ENCODE measurements around the gene SLC6A3.

SLC6A3 gene

GRCh38 chr5:1345876-1346626 is 99.2 kb downstream of the SLC6A3 start:
- in situ Hi-C loops (cut with MboI; ENCODE audit: low pct_unique_long_range_greater_than_20kb, low sequenced_read_pairs), result no loop called here
- DNase-seq, result no peak

- peak; percentile 84 for DNase-seq
- in situ Hi-C loops (cut with MboI; ENCODE audit: low pct_unique_long_range_greater_than_20kb, low sequenced_read_pairs), result no loop called here
Measured at GRCh38 chr5:1344975-1345838, 100.0 kb downstream of the SLC6A3 start, which contains the start of gene CLPTM1L. TSS of gene CLPTM1L (minus strand) at chr5:1345099. CDS start at chr5:1344841, 258 bp downstream.

GRCh38 chr5:1343931-1344901 is 101.0 kb downstream of the SLC6A3 start:
- DNase-seq, result no peak
- in situ Hi-C loops (cut with MboI; ENCODE audit: low pct_unique_long_range_greater_than_20kb, low sequenced_read_pairs), result no loop called here

GRCh38 chr5:1343315-1343751 is 101.9 kb downstream of the SLC6A3 start:
- no peak for DNase-seq
- in situ Hi-C loops (cut with MboI; ENCODE audit: low pct_unique_long_range_greater_than_20kb, low sequenced_read_pairs), result no loop called here
